Lower leg skin (tissue), 4 donors: ENCODE measurements around the gene ADGRA3. TPM values are rescaled to one million over a fixed set of nuclear protein-coding genes. Genes with fewer than 3 reads are reported as not detected.

Source experiments
- DNase-seq, 2 donors: peaks; one replicate each; pipeline ENCODE4 v3.0.0-alpha.2; 2019; ENCODE audit warnings: low spot score in 2 of 2
- H3K4me3 ChIP-seq: fragments of 200-600 bp; sonication (generic); 2 replicates; pipeline ENCODE4 v1.5.1; 2017; ENCODE audit warnings: mild to moderate bottlenecking, low read depth; ENCODE audit not compliant: poor library complexity, severe bottlenecking
- POLR2A ChIP-seq, 2 donors: fragments of 450-650 bp; IDR thresholded peaks; one replicate each; pipeline ENCODE4 v1.6.1; 2016 to 2017; ENCODE audit warnings: antibody characterized with exemption in 2 of 2, mild to moderate bottlenecking in 1 of 2, moderate library complexity in 1 of 2
- WGBS, 2 donors: methylation state at CpG; one replicate each; pipeline ENCODE4 v1.1.5; 2018; 5-methylcytosine and 5-hydroxymethylcytosine counted together
- intact Hi-C: fragments of 100-400 bp; cut with DNase I; formaldehyde crosslinking; loops from one replicate; pipeline ENCODE4 v1.15.0; 2023; ENCODE audit warnings: low total_unique reads
- total RNA-seq, 4 donors: library from RNA; depleted of rRNA; stranded (reverse); fragments of >200 nt; gene quantifications; one replicate each; pipeline ENCODE4 v1.1.0, GENCODE V29; 2016
- TF ChIP-seq, protein P1 (sequence below), 3 donors: fragments of 450-650 bp; IDR thresholded peaks; one replicate each; pipeline ENCODE4 v1.5.1; 2016; ENCODE audit warnings: antibody characterized with exemption in 3 of 3, mild to moderate bottlenecking in 3 of 3, moderate library complexity in 2 of 3

The ADGRA3 gene
- total RNA-seq, 4 donors from 2014 or later = 8.4 to 14.9 (median 12.6) TPM

DNA sequence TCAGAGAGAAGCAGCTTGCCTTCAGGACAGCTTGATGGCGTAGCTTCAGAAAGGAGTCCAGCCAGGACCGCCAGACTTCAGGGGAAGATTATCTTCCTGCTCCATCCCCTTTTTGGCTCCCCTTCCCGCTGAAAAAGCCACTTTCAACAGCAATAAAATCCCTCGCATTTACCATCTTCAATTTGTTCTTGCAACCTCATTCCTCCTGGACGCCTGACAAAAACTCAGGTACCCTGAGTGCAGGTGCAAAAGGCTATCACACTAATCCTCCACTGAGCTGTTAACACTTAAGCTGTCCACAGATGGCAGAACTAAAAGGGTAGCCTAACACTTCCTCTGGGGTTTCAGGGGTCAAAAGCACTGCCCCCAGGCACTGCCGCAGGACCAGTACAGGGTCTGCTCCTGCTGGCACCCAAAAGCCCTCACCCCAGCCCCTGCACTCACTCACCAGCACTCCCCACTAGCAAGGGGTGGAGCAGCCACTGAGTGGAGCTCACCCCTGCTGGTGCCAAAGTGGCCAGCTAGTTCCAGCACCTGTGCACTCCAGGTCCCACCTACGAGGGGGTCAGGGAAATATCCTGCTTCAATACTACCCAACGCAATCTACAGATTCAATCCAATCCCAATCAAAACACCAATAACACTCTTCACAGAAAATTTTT lies 145.8 kb downstream of the ADGRA3 start:
- 83 to 91% methylated on average over 8 of the region's 8 CpGs for WGBS, 2 donors
- H3K4me3 ChIP-seq = no peak overlapping the region
- intact Hi-C loops = no loop called here
- no peak for TF ChIP-seq POLR2A (IDR thresholded peaks at IDR 0.05)
- TF ChIP-seq, protein P1, sequence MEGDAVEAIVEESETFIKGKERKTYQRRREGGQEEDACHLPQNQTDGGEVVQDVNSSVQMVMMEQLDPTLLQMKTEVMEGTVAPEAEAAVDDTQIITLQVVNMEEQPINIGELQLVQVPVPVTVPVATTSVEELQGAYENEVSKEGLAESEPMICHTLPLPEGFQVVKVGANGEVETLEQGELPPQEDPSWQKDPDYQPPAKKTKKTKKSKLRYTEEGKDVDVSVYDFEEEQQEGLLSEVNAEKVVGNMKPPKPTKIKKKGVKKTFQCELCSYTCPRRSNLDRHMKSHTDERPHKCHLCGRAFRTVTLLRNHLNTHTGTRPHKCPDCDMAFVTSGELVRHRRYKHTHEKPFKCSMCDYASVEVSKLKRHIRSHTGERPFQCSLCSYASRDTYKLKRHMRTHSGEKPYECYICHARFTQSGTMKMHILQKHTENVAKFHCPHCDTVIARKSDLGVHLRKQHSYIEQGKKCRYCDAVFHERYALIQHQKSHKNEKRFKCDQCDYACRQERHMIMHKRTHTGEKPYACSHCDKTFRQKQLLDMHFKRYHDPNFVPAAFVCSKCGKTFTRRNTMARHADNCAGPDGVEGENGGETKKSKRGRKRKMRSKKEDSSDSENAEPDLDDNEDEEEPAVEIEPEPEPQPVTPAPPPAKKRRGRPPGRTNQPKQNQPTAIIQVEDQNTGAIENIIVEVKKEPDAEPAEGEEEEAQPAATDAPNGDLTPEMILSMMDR (IDR thresholded peaks at IDR 0.05) = no peak
- DNase-seq = no peak

DNA sequence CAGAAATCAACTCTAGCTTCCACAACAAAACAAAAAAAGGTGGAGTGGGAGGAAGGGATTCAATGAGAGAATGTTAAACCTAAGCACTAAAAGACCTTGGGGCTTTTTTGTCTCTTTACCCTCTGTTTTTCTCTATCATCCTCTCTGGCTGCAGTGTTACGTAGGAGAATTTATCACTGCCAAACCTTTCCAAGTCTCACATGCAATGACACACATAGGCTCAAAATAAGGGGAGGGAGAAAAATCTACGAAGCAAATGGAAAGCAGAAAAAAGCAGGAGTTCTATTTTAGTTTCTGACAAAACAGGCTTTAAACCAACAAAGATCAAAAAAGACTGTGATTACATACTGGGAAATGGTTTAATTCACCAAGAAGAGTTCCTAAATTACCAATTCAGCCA lies 152.1 kb downstream of the ADGRA3 start:
- intact Hi-C loops = no loop called here
- DNase-seq = no peak
- no peak overlapping the region for H3K4me3 ChIP-seq
- WGBS, 2 donors = 73% methylated on average over 2 of the region's 2 CpGs
- TF ChIP-seq, protein P1 (IDR thresholded peaks at IDR 0.05) = no peak
- TF ChIP-seq POLR2A (IDR thresholded peaks at IDR 0.05) = no peak

DNA sequence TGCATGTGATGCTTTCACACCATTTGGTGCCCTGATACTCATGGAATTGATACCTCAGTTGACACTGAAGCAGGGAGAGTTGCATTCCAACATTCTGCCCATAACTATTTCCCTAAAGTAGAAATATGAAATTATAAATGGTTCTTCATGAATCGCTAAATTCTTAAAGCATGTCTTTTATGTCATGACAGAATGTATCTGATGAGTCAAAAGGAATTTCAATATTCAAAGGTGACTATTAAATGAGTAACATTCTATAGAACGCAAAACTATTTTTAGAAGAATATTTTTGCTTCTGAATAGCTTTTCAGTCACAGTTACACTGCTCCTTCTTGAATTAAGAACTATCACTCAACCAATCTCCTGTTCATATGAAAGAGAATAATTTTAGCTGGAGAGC lies 152.8 kb downstream of the ADGRA3 start:
- TF ChIP-seq, protein P1 (IDR thresholded peaks at IDR 0.05) = no peak
- TF ChIP-seq POLR2A (IDR thresholded peaks at IDR 0.05) = no peak
- WGBS, 2 donors = 55 to 59% methylated on average over 2 of the region's 2 CpGs
- intact Hi-C loops = no loop called here
- no peak for DNase-seq
- no peak overlapping the region for H3K4me3 ChIP-seq

DNA sequence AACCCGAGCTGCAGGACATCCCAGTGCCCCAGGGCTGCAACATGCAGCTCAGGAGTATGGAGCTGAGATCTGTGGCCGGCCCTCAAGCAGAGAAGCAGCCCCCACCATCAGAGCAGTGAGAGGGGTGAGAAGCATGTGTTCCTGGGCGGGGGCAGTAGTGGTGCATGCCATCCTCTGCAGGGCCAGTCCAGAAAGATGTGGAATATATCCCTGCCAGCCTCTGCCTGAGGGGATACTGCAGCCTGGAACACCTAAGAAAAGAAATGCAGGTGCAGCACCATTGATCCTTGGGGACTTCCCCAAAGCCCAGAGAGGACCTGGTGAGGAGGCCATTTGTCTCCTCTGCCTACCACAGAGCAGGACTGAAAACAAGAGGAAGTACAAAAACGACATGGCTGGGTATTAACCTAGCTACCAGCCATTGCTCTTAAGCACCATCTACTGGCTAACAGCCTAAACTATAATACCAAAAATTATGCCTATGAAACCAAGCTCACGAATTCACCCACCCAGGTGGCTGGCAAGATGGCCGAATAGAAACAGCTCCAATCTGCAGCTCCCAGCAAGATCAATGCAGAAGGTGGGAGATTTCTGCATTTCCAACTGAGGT lies 158.8 kb downstream of the ADGRA3 start:
- WGBS, 2 donors = 46 to 66% methylated on average over 4 to 6 of the region's 6 CpGs
- no peak for DNase-seq
- TF ChIP-seq, protein P1 (IDR thresholded peaks at IDR 0.05) = no peak
- TF ChIP-seq POLR2A (IDR thresholded peaks at IDR 0.05) = no peak
- intact Hi-C loops = no loop called here
- H3K4me3 ChIP-seq = no peak overlapping the region

DNA sequence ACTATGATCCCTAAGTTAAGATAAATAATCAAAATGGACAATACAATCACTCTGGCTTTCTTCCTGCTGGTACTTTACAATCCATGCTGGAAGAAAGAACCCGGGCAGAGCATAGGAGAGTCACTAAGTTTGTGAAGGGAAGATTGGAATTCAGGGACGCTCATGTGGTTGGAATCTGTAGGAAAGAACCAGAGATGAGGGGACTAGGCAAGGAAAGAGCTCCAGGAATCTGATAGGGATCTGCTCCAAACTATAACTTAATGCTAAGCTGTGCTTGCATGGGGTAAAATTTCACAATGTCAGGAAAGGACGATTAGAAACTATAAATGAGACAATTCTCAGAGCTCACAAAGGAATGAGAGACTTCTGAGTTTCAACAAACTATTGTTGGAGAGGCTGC lies 167.5 kb downstream of the ADGRA3 start:
- 53 to 69% methylated on average over 3 of the region's 3 CpGs for WGBS, 2 donors
- DNase-seq = no peak
- no peak overlapping the region for H3K4me3 ChIP-seq
- intact Hi-C loops = no loop called here
- no peak for TF ChIP-seq POLR2A (IDR thresholded peaks at IDR 0.05)
- TF ChIP-seq, protein P1 (IDR thresholded peaks at IDR 0.05) = no peak
